ENCODE measurements around the gene MFAP5. TPM values are rescaled to one million over a fixed set of nuclear protein-coding genes. Genes with fewer than 3 reads are reported as not detected.

Gene MFAP5
- total RNA-seq = 10 to 100 TPM; 13.5 to 44.5 (median 22.6) TPM
- 49.4 TPM for polyA plus RNA-seq
- long read RNA-seq, donor 1, partial matches to known transcripts = 1 of 4 reads
- long read RNA-seq, donor 1, other reads (novel, unspliced or antisense) = 2 of 4 reads
- long read RNA-seq, donor 2, transcript MFAP5-201 (10 exons, 2,845 nt) = major isoform, 6 of 8 reads
- long read RNA-seq, donor 2, partial matches to known transcripts = 0 of 8 reads
- long read RNA-seq, donor 2, other reads (novel, unspliced or antisense) = 0 of 8 reads
- long read RNA-seq, donor 3, partial matches to known transcripts = 1 of 9 reads
- long read RNA-seq, donor 3, other reads (novel, unspliced or antisense) = 2 of 9 reads
- long read RNA-seq, donor 4, partial matches to known transcripts = 0 of 4 reads
- long read RNA-seq, donor 4, other reads (novel, unspliced or antisense) = 0 of 4 reads

DNA sequence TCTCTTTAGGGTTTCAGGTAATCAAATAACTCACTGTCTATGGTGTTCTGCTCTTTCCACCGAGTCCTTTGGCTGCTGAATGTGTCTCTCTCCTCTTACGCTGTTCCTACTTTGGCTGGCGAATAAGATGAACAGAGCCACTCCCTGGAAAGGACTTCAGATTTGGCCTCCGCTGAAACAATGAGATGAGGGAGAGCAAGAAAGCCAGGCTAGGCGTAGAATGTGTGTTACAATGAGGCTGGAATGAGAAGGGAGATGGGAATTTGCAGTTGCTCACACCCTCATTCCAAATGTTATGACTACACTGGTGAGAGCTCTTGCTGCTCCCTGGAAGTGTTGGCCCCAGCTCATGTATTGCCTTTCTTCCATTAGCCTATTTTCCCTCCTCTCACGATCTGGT, at the start of gene MFAP5:
Gene MFAP5 (minus strand): TSS at position 234 of the 400 bp plus-strand sequence. CDS start 722 bp downstream, outside the sequence.
- H3K27ac ChIP-seq (ENCODE audit: low read length) = peak within 1 kb of the TSS; percentile 28
- 59% methylated on average over 6 of the region's 6 CpGs for WGBS
- H3K4me1 ChIP-seq (ENCODE audit: control insufficient read depth, insufficient read depth, low read length) = no peaks in the 10 kb centered on the region
- intact Hi-C loops (cut with DNase I) = no loop called here
- H3K27me3 ChIP-seq (ENCODE audit: control insufficient read depth, insufficient read depth) = no peaks in the 10 kb centered on the region
- peak within 1 kb of the TSS; percentile 37 for H3K4me3 ChIP-seq (ENCODE audit: low read length)
- no peaks in the 10 kb centered on the region for H3K9me3 ChIP-seq (ENCODE audit: control insufficient read depth, low read length)
- DNase-seq (peak in 2 of 3 donors; percentile 18 to 68), ATAC-seq (peak; percentile 77 to 79)

- Histone ChIP-seq H3K9me3 (ENCODE audit: control insufficient read depth, low read length) (no peaks in the 10 kb centered on the region), H3K27ac (ENCODE audit: low read length) (peak overlapping the region; percentile 68), H3K4me3 (ENCODE audit: low read length) (peak overlapping the region; percentile 36), H3K27me3 (ENCODE audit: control insufficient read depth, insufficient read depth) (no peaks in the 10 kb centered on the region), H3K4me1 (ENCODE audit: control insufficient read depth, insufficient read depth, low read length) (peaks cover 2% of the 10 kb centered on the region)
- WGBS = 48% methylated on average over 6 of the region's 6 CpGs
- DNase-seq (no peak), ATAC-seq (peak; percentile 72 to 92)
- intact Hi-C loops (cut with DNase I) = no loop called here
Observed at GRCh38 chr12:8709124-8709830, 46.7 kb upstream of the MFAP5 start.

DNA sequence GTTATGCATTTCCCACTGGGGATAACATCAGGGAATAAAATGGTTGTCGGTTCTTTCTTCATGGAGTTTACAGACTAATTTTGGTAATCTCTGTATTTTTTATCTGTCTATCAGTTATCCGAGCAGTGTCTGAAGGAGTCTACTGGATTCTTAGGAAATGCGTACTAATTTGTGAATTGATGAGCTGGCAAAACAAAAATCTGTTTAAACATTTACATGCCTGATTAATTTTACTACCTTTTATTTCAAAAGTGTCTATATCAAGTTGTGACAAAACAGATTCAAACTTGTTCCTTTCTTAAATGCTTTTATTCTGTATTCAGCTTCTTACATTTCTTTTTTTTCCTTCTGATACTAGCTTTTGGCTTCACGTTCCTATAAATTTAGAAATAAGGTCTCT, 39.5 kb upstream of the MFAP5 start:
- H3K27ac ChIP-seq (ENCODE audit: low read length) = no peak overlapping the region
- no peak overlapping the region for H3K4me3 ChIP-seq (ENCODE audit: low read length)
- WGBS = 59% methylated on average over 4 of the region's 4 CpGs
- DNase-seq = no peak
- ATAC-seq = no peak
- no peaks in the 10 kb centered on the region for H3K9me3 ChIP-seq (ENCODE audit: control insufficient read depth, low read length)
- peaks cover 3% of the 10 kb centered on the region for H3K4me1 ChIP-seq (ENCODE audit: control insufficient read depth, insufficient read depth, low read length)
- intact Hi-C loops (cut with DNase I) = no loop called here
- H3K27me3 ChIP-seq (ENCODE audit: control insufficient read depth, insufficient read depth) = no peaks in the 10 kb centered on the region

DNA sequence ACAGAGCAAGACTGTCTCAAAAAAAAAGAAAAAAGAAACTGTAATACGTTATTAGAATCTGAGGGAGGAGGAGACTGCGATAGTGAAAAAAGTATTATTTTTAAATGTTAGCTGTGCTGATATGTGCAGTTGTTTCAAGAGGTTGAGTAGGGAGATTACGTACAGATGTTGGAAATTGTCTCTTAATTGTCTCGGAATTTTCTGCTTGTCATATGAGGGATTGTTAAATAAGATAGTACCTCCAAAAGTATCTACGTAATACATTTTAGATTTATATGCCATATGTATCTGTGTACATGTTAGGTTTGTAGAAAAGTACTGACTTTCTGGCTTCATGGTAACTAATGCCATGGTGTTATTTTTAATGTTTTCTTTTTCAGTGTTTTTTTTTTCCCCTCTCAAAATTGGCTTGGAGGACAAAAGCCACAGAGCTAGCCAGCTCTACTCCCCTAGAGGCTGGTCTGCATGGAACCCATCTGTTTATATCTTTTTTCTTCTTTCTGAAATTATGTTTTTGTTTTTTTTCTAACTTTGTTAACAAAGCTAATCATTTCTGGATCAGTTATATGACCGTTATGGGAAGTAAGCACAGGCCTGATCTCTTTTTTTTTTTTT, 38.5 kb upstream of the MFAP5 start:
- Histone ChIP-seq H3K9me3 (ENCODE audit: control insufficient read depth, low read length) (no peaks in the 10 kb centered on the region), H3K4me1 (ENCODE audit: control insufficient read depth, insufficient read depth, low read length) (peaks cover 3% of the 10 kb centered on the region), H3K27me3 (ENCODE audit: control insufficient read depth, insufficient read depth) (no peaks in the 10 kb centered on the region), H3K27ac (ENCODE audit: low read length) (no peak overlapping the region), H3K4me3 (ENCODE audit: low read length) (no peak overlapping the region)
- intact Hi-C loops (cut with DNase I) = no loop called here
- WGBS = 59% methylated on average over 6 of the region's 6 CpGs
- no peak for DNase-seq
- ATAC-seq = no peak

DNA sequence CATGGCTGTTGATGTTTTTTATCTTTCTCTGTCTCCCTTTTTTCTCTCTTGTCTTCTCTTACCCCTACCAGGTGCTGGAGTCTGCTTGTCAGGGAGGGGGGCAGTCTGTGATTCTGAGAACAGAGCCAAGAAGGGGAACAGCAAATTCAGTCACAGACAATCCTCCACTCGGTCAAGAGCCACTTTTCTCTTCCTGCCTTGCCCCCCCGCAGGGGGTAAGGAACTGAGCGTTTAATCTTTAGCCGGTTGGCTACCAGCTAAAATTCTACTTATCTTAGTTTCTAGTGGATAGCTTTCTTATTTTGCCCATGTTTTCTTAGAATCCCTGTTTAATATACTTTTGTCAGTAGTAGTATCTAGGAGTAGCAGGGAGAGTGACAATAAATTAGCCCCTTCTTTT, 37.1 kb upstream of the MFAP5 start:
- Histone ChIP-seq H3K27me3 (ENCODE audit: control insufficient read depth, insufficient read depth) (no peaks in the 10 kb centered on the region), H3K9me3 (ENCODE audit: control insufficient read depth, low read length) (no peaks in the 10 kb centered on the region), H3K27ac (ENCODE audit: low read length) (peak overlapping the region; percentile 3), H3K4me3 (ENCODE audit: low read length) (no peak overlapping the region), H3K4me1 (ENCODE audit: control insufficient read depth, insufficient read depth, low read length) (peaks cover 3% of the 10 kb centered on the region)
- intact Hi-C loops (cut with DNase I) = no loop called here
- no peak for ATAC-seq
- WGBS = 16% methylated on average over 4 of the region's 4 CpGs
- DNase-seq = no peak

- ATAC-seq (no peak), DNase-seq (no peak)
- Histone ChIP-seq H3K27ac (ENCODE audit: low read length) (no peak overlapping the region), H3K4me3 (ENCODE audit: low read length) (peak overlapping the region; percentile 95), H3K27me3 (ENCODE audit: control insufficient read depth, insufficient read depth) (no peaks in the 10 kb centered on the region), H3K9me3 (ENCODE audit: control insufficient read depth, low read length) (no peaks in the 10 kb centered on the region), H3K4me1 (ENCODE audit: control insufficient read depth, insufficient read depth, low read length) (peaks cover 3% of the 10 kb centered on the region)
- WGBS = 19% methylated on average over 2 of the region's 2 CpGs
- intact Hi-C loops (cut with DNase I) = no loop called here
Observed at GRCh38 chr12:8698879-8699278, 36.3 kb upstream of the MFAP5 start.

GRCh38 chr12:8698132-8698851, 35.7 kb upstream of the MFAP5 start:
- intact Hi-C loops (cut with DNase I) = no loop called here
- peak; percentile 79 to 81 for ATAC-seq
- Histone ChIP-seq H3K4me1 (ENCODE audit: control insufficient read depth, insufficient read depth, low read length) (peaks cover 3% of the 10 kb centered on the region), H3K27me3 (ENCODE audit: control insufficient read depth, insufficient read depth) (no peaks in the 10 kb centered on the region), H3K4me3 (ENCODE audit: low read length) (peak overlapping the region; percentile 95), H3K9me3 (ENCODE audit: control insufficient read depth, low read length) (no peaks in the 10 kb centered on the region), H3K27ac (ENCODE audit: low read length) (peak overlapping the region; percentile 89)
- WGBS = under 1% methylated on average over 83 of the region's 85 CpGs
- DNase-seq = peak; percentile 79 to 91 (median 88)

DNA sequence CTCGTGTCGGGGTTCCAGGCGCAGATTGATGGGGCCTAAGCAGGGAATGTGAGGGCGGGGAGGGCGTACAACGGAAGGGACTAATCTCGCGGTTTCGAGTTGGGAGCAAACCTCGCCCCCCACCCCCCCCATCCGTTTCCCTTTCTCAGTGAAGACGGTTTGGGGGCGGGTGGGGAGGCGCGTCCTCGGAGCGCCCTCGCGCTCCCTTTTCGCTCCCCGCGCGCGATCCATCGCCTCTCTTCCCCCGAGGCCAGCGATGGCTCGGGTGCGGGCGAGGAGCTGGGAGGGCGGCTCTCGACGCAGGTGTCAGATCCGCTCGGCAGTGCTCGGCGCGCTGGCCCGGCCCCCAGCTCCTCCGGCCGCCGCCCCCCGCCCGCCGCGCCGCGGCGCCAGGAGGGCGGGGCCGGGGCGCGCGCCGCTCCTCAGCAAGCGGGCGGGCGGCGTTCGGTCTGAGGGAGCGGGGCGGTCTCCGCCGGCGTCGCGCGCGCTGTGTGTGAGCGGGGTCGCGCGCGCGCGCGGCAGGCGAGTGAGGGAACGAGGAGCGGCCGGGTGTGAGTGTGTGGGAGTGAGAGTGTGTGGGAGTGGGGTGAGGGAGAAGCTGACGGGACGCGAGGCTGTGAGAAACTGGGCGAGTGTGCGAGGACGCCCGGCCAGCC, 35.0 kb upstream of the MFAP5 start, which contains the start of gene RIMKLB:
Gene RIMKLB (plus strand): TSS at position 516 of the 656 bp plus-strand sequence. CDS start 15,876 bp downstream, outside the sequence.
- intact Hi-C loops (cut with DNase I) = no loop called here
- peak within 1 kb of the TSS; percentile 89 for H3K27ac ChIP-seq (ENCODE audit: low read length)
- H3K4me1 ChIP-seq (ENCODE audit: control insufficient read depth, insufficient read depth, low read length) = peaks cover 3% of the 10 kb centered on the region
- ATAC-seq (peak; percentile 94), DNase-seq (peak; percentile 89 to 95 (median 93))
- no peaks in the 10 kb centered on the region for H3K9me3 ChIP-seq (ENCODE audit: control insufficient read depth, low read length)
- H3K27me3 ChIP-seq (ENCODE audit: control insufficient read depth, insufficient read depth) = no peaks in the 10 kb centered on the region
- H3K4me3 ChIP-seq (ENCODE audit: low read length) = peak within 1 kb of the TSS; percentile 95
- WGBS = under 1% methylated on average over 88 of the region's 88 CpGs

DNA sequence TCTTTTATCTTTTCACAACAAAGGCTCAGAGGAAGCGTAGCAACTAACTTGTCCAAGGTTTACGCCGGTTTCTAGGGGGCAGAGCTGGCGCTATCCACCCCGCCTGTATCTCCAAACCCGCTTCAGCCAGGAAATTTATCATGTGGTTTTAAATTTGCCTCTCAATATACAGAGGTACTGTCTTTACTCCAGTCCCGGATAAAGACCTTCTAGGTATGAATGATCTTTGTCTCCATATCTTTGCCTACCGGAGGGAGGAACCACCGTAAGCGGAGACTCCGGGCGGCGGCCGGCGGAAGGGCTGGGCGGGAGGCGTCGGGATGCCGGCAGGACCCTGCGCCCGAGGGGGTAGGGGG, 34.5 kb upstream of the MFAP5 start:
- H3K27ac ChIP-seq (ENCODE audit: low read length) = peak overlapping the region; percentile 59
- under 1% methylated on average over 21 of the region's 21 CpGs for WGBS
- intact Hi-C loops (cut with DNase I) = no loop called here
- peak; percentile 18 to 57 for ATAC-seq
- H3K9me3 ChIP-seq (ENCODE audit: control insufficient read depth, low read length) = no peaks in the 10 kb centered on the region
- peak in 1 of 3 donors; percentile 64 for DNase-seq
- H3K4me1 ChIP-seq (ENCODE audit: control insufficient read depth, insufficient read depth, low read length) = peaks cover 3% of the 10 kb centered on the region
- H3K27me3 ChIP-seq (ENCODE audit: control insufficient read depth, insufficient read depth) = no peaks in the 10 kb centered on the region
- H3K4me3 ChIP-seq (ENCODE audit: low read length) = peak overlapping the region; percentile 95

GRCh38 chr12:8696442-8697090, 33.9 kb upstream of the MFAP5 start:
- H3K9me3 ChIP-seq (ENCODE audit: control insufficient read depth, low read length) = no peaks in the 10 kb centered on the region
- no peaks in the 10 kb centered on the region for H3K27me3 ChIP-seq (ENCODE audit: control insufficient read depth, insufficient read depth)
- peak overlapping the region; percentile 95 for H3K4me3 ChIP-seq (ENCODE audit: low read length)
- ATAC-seq (no peak), DNase-seq (no peak)
- WGBS = 23% methylated on average over 6 of the region's 6 CpGs
- peaks cover 3% of the 10 kb centered on the region for H3K4me1 ChIP-seq (ENCODE audit: control insufficient read depth, insufficient read depth, low read length)
- intact Hi-C loops (cut with DNase I) = no loop called here
- H3K27ac ChIP-seq (ENCODE audit: low read length) = no peak overlapping the region

Data from right cardiac atrium (tissue), 5 donors.